Right cardiac atrium (tissue), 5 donors: ENCODE measurements around the gene TFDP2. TPM values are rescaled to one million over a fixed set of nuclear protein-coding genes. Genes with fewer than 3 reads are reported as not detected.

Experiments
- ATAC-seq, 2 donors: fragments of 200-7000 bp; cut with Tn5 transposase; one replicate each; pipeline versions ENCODE4 v1.8.0 to v1.9.1; 2020; ENCODE audit warnings: moderate library complexity in 2 of 2, mild to moderate bottlenecking in 1 of 2
- DNase-seq, 3 donors: peaks; one replicate each; pipeline ENCODE4 v3.0.0-alpha.2; 2020
- H3K27ac ChIP-seq: one replicate; pipeline ENCODE4 v1.5.1; 2013; ENCODE audit warnings: mild to moderate bottlenecking, low read length, control low read depth, moderate library complexity
- H3K27me3 ChIP-seq: one replicate; pipeline ENCODE4 v1.6.1; 2013; ENCODE audit not compliant: control insufficient read depth, insufficient read depth
- H3K4me1 ChIP-seq: one replicate; pipeline ENCODE4 v1.6.1; 2013; ENCODE audit warnings: low read length; ENCODE audit not compliant: control insufficient read depth, insufficient read depth
- H3K4me3 ChIP-seq: one replicate; pipeline ENCODE4 v1.5.1; 2013; ENCODE audit warnings: low read length, control low read depth
- H3K9me3 ChIP-seq: one replicate; pipeline ENCODE4 v1.6.1; 2013; ENCODE audit warnings: low read length; ENCODE audit not compliant: control insufficient read depth
- WGBS: extraction: QIAGEN DNeasy Blood & Tissue Kit; methylation state at CpG from one replicate; pipeline ENCODE4 v1.1.7; 2013; 5-methylcytosine and 5-hydroxymethylcytosine counted together
- intact Hi-C, 4 donors: fragments of 100-400 bp; cut with DNase I; formaldehyde crosslinking; loops; one replicate each; pipeline versions ENCODE4 v1.11.0 to v1.14.0; 2022 to 2023
- polyA plus RNA-seq: library from polyadenylated mRNA; stranded (reverse); fragments of 200-250 nt; gene quantifications from one replicate; pipeline ENCODE4 v1.2.3, GENCODE V29; 2013
- total RNA-seq, 4 donors: library from RNA; stranded (reverse); fragmentation: NEBNext Ultra II Directional; extraction: Animal tissue kit (Norgen Biotek cat#: 25700); gene quantifications; one replicate each; pipeline ENCODE4 v1.2.1, GENCODE V29; 2021
- donor health status: healthy with polysubstance abuse.
- donor health status: DM: no; HTN: yes; CAD: no.
- donor health status: DM: no; HTN: no; CAD: no.
- donor health status: DM: no; HTN: yes; CAD: no; lungs with severe emphysema.
- donor health status: DM: yes; HTN: yes; CAD: no.

Gene TFDP2
- total and polyA plus RNA-seq, 5 donors = 21.5 to 70.8 (median 46.8) TPM

DNA sequence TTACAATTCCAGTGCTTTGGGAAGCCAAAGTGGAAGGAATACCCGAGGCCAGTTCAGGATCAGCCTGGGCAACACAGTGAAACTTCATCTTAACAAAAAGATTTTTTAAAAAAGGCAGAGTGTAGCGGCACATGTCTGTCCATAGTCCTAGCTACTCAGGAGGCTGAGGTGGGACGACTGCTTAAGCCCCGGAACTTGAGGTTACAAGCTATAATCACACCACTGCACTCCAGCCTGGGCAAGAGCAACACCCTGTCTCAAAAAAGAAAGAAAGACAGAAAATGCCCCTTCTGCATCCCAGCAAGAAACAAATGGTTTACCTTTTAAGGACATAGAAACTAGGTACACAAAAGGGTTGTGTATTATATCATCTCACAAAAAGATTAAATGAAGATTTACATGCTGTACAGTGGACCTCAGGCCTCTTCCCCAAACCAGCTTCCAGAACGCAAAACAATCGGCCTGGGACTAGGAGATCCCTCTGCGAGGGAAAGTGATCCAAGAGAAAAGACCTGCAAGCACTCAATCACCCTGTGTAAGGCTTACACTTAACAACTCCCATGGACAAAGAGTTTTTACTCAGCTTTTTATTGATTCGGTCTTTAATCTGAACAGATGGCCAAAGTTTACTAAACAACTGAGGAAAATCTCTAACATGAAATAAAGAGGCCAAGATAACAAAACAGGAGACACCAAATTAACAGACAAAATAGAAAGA lies 21.2 kb downstream of the TFDP2 start:
- 87% methylated on average over 8 of the region's 8 CpGs for WGBS
- Histone ChIP-seq H3K27me3 (no peaks in the 10 kb centered on the region), H3K4me3 (no peak overlapping the region), H3K4me1 (no peaks in the 10 kb centered on the region), H3K9me3 (no peaks in the 10 kb centered on the region), H3K27ac (no peak overlapping the region)
- no peak for DNase-seq
- intact Hi-C loops = loop anchor here in 2 of 4 donors (5.0 to 10.0 kb wide), 2 partner anchors 147 to 149 kb away; no protein-coding TSS in a partner anchor
- no peak for ATAC-seq

DNA sequence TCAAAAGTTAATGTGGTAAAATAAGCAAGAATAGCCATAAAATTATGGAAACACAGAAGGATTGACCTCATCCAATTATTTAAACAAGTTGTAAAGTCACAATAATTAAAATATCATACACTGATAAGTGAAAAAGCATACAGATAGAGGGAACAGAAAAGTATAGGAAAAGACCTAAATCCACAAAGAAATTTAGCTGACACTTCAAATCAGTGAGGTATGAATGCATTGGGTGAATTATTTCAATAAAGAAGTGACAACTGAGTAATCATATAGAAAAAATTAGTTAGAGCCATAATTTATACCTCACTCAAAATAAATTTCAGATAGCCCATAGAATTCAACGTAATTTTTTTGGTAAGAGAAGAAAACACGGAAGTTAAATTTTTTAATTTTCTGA lies 25.1 kb downstream of the TFDP2 start:
- DNase-seq = no peak
- H3K27me3 ChIP-seq = no peaks in the 10 kb centered on the region
- intact Hi-C loops = loop anchor here in 3 of 4 donors (2.0 to 10.0 kb wide), 3 partner anchors 151 to 155 kb away; no protein-coding TSS in a partner anchor
- no peaks in the 10 kb centered on the region for H3K4me1 ChIP-seq
- H3K4me3 ChIP-seq = no peak overlapping the region
- no peaks in the 10 kb centered on the region for H3K9me3 ChIP-seq
- ATAC-seq = no peak
- 90% methylated on average over 2 of the region's 2 CpGs for WGBS
- H3K27ac ChIP-seq = no peak overlapping the region

DNA sequence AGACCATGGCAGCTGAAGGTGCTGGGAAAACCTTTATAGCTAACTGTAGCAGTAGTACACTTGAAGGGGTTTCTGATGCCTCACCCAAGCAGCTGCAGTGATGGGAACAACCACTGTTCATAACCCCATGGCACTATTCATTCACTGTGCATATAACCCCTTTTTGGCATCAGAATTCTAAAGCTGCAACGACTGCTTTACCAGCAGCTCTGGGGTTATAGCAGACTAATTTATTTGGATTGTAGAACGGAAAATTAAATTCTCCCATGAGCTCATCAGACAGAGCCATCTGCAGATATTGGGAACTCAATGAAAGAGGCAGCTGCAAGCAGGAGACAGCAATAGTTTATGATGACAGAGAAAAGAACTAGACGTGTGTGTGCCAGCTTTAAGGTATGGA lies 28.6 kb downstream of the TFDP2 start:
- no peaks in the 10 kb centered on the region for H3K27me3 ChIP-seq
- ATAC-seq (no peak), DNase-seq (no peak)
- H3K4me1 ChIP-seq = no peaks in the 10 kb centered on the region
- H3K4me3 ChIP-seq = no peak overlapping the region
- 41% methylated on average over 3 of the region's 3 CpGs for WGBS
- H3K9me3 ChIP-seq = no peaks in the 10 kb centered on the region
- intact Hi-C loops = loop anchor here in 2 of 4 donors (5.0 to 10.0 kb wide), 2 partner anchors 154 to 157 kb away; no protein-coding TSS in a partner anchor
- H3K27ac ChIP-seq = no peak overlapping the region

DNA sequence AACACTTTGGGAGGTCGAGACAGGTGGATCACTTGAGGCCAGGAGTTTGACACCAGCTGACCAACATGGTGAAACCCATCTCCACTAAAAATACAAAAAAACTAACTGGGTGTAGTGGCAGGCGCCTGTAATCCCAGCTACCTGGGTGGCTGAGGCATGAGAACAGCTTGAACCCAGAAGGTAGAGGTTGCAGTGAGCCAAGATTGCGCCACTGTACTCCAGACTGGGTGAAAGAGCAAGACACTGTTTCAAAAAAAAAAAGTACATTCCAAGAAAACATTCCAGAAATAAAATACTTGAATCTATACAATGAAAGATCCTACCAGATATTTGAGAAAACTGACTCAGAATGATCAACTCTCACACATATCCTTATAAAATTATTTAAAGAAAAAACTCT lies 30.4 kb downstream of the TFDP2 start:
- Histone ChIP-seq H3K9me3 (no peaks in the 10 kb centered on the region), H3K4me1 (no peaks in the 10 kb centered on the region), H3K27ac (no peak overlapping the region), H3K27me3 (no peaks in the 10 kb centered on the region), H3K4me3 (no peak overlapping the region)
- 94% methylated on average over 3 of the region's 3 CpGs for WGBS
- intact Hi-C loops = no loop called here
- ATAC-seq = no peak
- DNase-seq = no peak

DNA sequence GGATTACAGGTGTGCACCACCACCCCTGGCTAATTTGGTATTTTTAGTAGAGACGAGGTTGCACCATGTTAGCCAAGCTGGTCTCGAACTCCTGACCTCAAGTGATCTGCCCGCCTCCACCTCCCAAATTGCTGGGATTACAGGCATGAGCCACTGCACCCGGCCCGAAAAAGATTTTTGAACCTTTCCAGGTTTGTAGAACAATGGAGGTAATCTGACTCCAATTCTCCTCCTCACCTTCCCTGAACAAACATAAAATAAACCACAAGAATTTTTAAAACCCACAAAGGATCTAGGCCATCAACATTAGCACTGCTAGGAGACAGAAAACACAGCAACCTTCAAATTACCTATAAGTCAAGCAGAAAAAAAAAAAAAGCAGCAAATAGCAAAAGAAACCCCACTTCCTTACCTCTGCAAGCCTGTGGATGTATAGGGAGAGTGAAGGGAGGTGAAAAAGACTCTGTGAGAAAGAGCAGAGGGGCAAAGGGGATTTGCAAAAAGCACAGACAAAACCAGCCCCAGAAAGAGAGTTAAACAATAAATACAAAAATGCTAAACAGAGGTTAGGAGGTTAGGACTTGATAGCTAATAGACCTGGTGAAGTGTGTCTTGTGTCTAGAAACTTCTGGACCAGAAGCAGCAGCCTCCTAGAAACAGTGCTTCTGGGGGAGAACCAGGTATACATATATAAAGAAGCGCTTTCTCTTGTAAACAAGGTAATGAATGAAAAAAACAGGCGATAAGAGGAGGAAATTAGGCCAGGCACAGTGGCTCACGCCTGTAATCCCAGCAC lies 32.1 kb downstream of the TFDP2 start:
- Histone ChIP-seq H3K4me3 (no peak overlapping the region), H3K4me1 (no peaks in the 10 kb centered on the region), H3K27ac (no peak overlapping the region), H3K27me3 (no peaks in the 10 kb centered on the region), H3K9me3 (no peaks in the 10 kb centered on the region)
- ATAC-seq (no peak), DNase-seq (no peak)
- WGBS = 93% methylated on average over 8 of the region's 8 CpGs
- intact Hi-C loops = no loop called here

DNA sequence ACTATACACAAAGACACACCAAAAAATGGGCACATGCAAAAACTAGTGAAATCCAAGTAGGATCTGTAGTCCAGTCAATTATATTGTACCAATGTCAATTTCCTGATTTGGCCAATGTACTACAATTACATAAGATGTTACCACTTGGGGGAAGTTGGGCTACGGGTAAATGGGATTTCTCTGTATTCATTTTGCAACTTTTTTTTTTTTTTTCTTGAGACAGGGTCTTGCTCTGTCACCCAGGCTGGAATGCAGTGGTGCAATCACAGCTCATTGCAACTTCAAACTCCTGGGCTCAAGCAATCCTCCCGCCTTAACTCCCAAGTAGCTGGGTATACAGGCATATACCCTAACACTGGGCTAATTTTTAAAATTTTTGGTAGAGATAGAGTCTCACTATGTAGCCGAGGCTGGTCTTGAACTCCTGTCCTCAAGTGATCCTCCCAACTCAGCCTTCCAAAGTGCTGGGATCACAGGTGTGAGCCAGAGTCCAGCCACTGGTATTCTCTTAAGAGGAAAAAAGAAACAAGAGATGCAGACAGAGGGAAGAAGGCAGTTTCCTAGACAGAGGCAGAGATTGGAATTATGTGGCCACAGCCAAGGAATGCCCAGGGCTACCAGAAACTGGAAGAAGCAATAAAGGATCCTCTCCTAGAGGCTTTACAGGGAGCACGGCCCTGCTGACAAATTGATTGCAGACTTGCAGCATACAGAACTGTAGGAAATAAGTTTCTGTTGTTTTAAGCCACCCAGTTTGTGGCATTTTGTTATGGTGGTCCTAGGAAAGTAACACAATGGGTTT lies 33.3 kb downstream of the TFDP2 start:
- Histone ChIP-seq H3K4me3 (no peak overlapping the region), H3K27ac (no peak overlapping the region), H3K9me3 (no peaks in the 10 kb centered on the region), H3K27me3 (no peaks in the 10 kb centered on the region), H3K4me1 (no peaks in the 10 kb centered on the region)
- 90% methylated on average over 4 of the region's 4 CpGs for WGBS
- no peak for DNase-seq
- no peak for ATAC-seq
- intact Hi-C loops = no loop called here

DNA sequence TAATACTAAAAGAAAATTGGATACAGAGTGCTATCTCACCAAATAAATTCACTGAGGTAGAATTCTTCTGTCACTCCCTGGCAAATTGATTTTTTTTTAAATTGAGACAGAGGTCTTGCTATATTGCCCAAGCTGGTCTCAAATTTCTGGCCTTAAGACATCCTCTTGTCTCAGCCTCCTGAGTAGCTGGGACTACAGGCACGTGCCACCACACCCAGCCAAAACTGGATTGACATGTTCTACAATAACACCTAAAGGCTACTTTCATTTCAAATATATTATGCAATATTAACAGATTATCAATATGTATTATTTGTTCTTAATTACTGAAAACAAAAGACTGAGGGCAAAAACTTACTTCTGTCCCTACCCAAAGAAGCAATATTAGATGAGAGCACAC lies 36.7 kb downstream of the TFDP2 start:
- no peak for ATAC-seq
- intact Hi-C loops = no loop called here
- WGBS = 96% methylated on average over 1 of the region's 1 CpG

DNA sequence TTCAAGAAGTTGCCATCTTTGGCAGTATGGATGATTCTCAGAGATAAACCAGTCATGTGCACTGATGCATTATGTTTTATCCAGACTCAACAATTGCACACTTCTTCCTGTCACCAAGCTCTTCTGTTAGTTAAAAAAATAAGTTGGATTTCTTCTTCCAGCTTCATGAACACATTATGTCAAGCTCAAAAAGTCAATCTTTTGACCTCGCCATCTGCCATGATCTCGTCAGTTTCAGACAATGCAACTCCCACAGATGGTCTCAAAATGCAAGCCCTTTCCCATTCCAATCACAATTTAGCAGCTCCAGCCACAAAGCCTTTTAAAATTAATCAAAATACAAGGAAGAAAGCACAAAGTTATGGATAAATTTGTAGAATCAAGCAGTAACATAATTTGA lies 42.8 kb downstream of the TFDP2 start:
- H3K4me3 ChIP-seq = no peak overlapping the region
- H3K9me3 ChIP-seq = no peaks in the 10 kb centered on the region
- ATAC-seq = no peak
- H3K4me1 ChIP-seq = no peaks in the 10 kb centered on the region
- no peaks in the 10 kb centered on the region for H3K27me3 ChIP-seq
- H3K27ac ChIP-seq = no peak overlapping the region
- WGBS = 35% methylated on average over 2 of the region's 2 CpGs
- intact Hi-C loops = no loop called here
- no peak for DNase-seq

More for the DNA sequence above, 36.7 kb downstream of the TFDP2 start:
- H3K9me3 ChIP-seq = no peaks in the 10 kb centered on the region
- no peaks in the 10 kb centered on the region for H3K27me3 ChIP-seq
- no peaks in the 10 kb centered on the region for H3K4me1 ChIP-seq
- no peak overlapping the region for H3K27ac ChIP-seq
- H3K4me3 ChIP-seq = no peak overlapping the region
- DNase-seq = no peak

DNA sequence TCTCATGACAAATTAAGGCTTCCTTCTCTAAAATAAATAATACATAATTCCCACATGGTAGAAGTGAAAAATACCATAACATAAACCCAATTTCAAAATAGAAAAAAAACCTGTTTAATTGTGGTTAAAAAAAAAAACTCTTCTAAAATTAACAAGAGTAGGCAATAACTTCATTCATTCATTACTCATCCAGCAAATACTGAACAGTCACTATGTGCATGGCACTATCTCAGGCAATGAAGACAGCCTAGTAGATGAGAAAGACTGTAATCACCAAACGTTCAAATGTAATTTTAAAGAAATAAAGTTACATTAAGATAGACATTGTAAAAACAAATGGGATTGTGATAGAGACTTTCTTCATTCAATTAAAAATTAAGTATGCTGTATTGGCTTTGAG lies 43.4 kb downstream of the TFDP2 start:
- no peaks in the 10 kb centered on the region for H3K4me1 ChIP-seq
- no peak overlapping the region for H3K27ac ChIP-seq
- intact Hi-C loops = no loop called here
- no peak for ATAC-seq
- no peaks in the 10 kb centered on the region for H3K9me3 ChIP-seq
- 75% methylated on average over 1 of the region's 1 CpG for WGBS
- H3K4me3 ChIP-seq = no peak overlapping the region
- DNase-seq = no peak
- H3K27me3 ChIP-seq = no peaks in the 10 kb centered on the region

DNA sequence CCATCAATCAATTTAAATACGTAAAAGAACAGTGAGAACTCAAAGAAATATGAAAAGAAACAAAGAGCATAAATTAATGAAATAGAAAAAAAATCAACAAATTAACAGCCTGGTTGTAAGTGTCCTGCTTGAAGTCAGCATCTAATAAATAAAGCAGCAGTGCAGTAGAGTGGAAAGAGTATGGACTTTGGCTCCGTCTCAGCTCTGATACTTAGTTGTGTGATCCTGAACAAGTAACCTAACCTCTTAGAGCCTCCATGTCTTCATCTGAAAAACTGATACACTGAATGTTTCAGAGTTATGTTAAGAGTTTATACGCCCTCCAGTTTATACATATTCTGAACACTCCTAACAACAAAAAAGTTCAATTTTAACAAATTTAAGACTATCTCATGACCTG lies 44.6 kb downstream of the TFDP2 start:
- DNase-seq (no peak), ATAC-seq (no peak)
- H3K4me3 ChIP-seq = no peak overlapping the region
- no peaks in the 10 kb centered on the region for H3K4me1 ChIP-seq
- intact Hi-C loops = no loop called here
- 93% methylated on average over 3 of the region's 3 CpGs for WGBS
- no peaks in the 10 kb centered on the region for H3K27me3 ChIP-seq
- no peaks in the 10 kb centered on the region for H3K9me3 ChIP-seq
- H3K27ac ChIP-seq = no peak overlapping the region

DNA sequence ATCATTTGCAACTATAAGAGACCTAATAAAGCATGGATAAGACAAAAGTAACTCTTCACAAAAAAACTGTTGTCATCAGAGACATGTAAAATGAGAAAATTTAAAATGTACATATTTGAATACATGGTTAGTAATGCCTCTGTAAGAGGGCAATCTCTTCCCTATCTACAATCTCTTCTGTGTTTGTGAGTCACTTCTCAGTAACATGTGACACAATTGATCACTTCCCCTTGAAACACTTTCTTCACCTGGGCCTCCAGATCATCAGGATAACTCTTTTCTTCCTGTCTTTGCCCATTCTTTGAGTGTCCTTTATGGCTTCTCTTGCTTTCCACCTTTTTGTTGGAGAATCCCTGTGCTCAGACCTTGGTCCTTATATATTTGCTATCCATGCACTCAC lies 50.4 kb downstream of the TFDP2 start:
- intact Hi-C loops = no loop called here
- no peak overlapping the region for H3K4me3 ChIP-seq
- no peak overlapping the region for H3K27ac ChIP-seq
- H3K9me3 ChIP-seq = no peaks in the 10 kb centered on the region
- no peaks in the 10 kb centered on the region for H3K27me3 ChIP-seq
- no peak for DNase-seq
- no peak for ATAC-seq
- no peaks in the 10 kb centered on the region for H3K4me1 ChIP-seq
